ENCODE results near the gene SETD2. TPM values are rescaled to one million over a fixed set of nuclear protein-coding genes. Genes with fewer than 3 reads are reported as not detected.

Gene SETD2
- total RNA-seq, 1 experiment from 2014 or later: 47.7 TPM

DNA sequence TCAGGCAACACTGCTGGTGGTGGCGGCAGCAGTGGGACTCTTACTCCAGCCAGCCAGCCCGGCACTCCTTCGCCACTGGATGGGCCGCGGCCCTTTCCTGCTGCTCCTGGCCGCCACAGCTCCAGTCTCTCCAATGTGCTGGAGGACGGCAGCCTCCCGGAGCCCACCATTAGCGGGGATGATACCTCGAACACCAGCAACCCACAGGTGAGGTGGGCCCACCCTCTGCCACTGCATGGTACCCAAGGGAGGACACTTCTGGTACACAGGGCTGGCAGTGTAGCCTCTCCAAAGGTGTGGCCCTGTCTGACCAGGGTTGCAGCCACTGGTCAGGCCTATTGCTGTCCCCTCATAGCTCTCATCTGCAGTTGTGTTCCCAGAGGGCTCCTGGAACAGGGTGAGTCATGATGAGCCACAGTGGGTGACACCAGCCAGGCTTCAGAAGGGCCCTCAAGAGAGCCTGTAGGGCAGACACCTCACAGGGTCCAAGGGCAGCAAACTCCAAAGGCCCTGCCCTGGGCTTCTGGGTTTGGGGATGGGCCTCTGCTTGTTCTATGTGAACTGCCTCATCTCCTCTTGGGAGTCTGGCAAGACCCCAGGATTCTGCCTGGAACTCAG is 163.6 kb downstream of the SETD2 start:
- Histone ChIP-seq H3K9me2 (ENCODE audit: insufficient read depth) (no peaks in the 10 kb centered on the region), H4K20me1 (ENCODE audit: insufficient read depth) (no peaks in the 10 kb centered on the region), H3K79me2 (ENCODE audit: low read depth) (no peaks in the 10 kb centered on the region), H3K4me1 (replicated peaks; ENCODE audit: insufficient read depth) (no peaks in the 10 kb centered on the region), H3F3A (ENCODE audit: insufficient read depth, low read depth) (no peaks in the 10 kb centered on the region), H3K4me3 (no peak overlapping the region), H2AFZ (no peak overlapping the region), H3K27ac (no peak overlapping the region), H3K4me2 (no peak overlapping the region), H3K9me3 (ENCODE audit: insufficient read depth, low read depth) (no peaks in the 10 kb centered on the region), H3K36me3 (ENCODE audit: low read depth) (no peaks in the 10 kb centered on the region), H3K27me3 (ENCODE audit: insufficient read depth, low read depth) (no peaks in the 10 kb centered on the region)
- no peak for DNase-seq
- TF ChIP-seq, protein P1, sequence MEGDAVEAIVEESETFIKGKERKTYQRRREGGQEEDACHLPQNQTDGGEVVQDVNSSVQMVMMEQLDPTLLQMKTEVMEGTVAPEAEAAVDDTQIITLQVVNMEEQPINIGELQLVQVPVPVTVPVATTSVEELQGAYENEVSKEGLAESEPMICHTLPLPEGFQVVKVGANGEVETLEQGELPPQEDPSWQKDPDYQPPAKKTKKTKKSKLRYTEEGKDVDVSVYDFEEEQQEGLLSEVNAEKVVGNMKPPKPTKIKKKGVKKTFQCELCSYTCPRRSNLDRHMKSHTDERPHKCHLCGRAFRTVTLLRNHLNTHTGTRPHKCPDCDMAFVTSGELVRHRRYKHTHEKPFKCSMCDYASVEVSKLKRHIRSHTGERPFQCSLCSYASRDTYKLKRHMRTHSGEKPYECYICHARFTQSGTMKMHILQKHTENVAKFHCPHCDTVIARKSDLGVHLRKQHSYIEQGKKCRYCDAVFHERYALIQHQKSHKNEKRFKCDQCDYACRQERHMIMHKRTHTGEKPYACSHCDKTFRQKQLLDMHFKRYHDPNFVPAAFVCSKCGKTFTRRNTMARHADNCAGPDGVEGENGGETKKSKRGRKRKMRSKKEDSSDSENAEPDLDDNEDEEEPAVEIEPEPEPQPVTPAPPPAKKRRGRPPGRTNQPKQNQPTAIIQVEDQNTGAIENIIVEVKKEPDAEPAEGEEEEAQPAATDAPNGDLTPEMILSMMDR (conservative IDR thresholded peaks at IDR 0.05): no peak
- no peak for TF ChIP-seq EZH2 (IDR thresholded peaks at IDR 0.05; ENCODE audit: low read depth)
- no TSS peak for BruUV-seq (replicated peaks)
- POLR2A ChIA-PET (ENCODE audit: unreplicated experiment): interaction anchor here (0.7 kb wide), 1 partner anchor 105 kb away, joined by 3 read pairs; no protein-coding TSS in a partner anchor
- intact Hi-C loops (cut with micrococcal nuclease; ENCODE audit: unreplicated experiment): no loop called here
- CTCF ChIA-PET: no interaction called here

DNA sequence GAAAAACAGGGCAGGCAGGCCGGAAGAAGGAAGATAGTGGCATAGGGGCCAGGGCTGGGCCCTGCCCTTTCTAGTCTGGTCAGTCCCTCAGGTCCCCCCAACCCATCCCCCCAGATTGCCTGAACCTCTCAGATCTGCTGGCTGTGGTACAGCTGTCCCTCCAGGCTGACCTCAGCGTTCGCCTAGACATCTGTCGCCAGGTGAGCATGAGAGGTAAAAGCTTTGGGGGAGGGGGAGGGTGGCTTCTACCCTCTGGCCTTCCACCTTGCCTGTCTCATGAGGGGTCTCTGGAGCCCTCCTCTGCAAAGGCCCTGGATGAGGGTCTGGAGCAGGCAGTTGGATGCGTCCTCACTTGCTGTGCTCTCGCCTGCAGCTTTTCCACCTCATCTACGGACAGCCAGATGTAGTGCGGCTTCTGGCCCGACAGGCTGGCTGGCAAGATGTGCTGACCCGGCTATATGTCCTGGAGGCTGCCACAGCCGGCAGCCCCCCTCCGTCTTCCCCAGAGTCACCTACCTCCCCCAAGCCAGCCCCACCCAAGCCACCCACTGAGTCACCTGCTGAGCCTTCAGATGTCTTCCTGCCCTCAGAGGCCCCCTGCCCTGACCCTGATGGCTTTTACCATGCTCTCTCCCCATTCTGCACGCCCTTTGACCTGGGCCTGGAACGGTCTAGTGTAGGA is 164.3 kb downstream of the SETD2 start:
- Histone ChIP-seq H2AFZ (no peak overlapping the region), H3K4me2 (no peak overlapping the region), H3K9me3 (ENCODE audit: insufficient read depth, low read depth) (no peaks in the 10 kb centered on the region), H3K4me1 (replicated peaks; ENCODE audit: insufficient read depth) (no peaks in the 10 kb centered on the region), H3K79me2 (ENCODE audit: low read depth) (no peaks in the 10 kb centered on the region), H3F3A (ENCODE audit: insufficient read depth, low read depth) (no peaks in the 10 kb centered on the region), H3K27ac (no peak overlapping the region), H3K9me2 (ENCODE audit: insufficient read depth) (no peaks in the 10 kb centered on the region), H3K4me3 (no peak overlapping the region), H3K36me3 (ENCODE audit: low read depth) (no peaks in the 10 kb centered on the region), H3K27me3 (ENCODE audit: insufficient read depth, low read depth) (no peaks in the 10 kb centered on the region), H4K20me1 (ENCODE audit: insufficient read depth) (no peaks in the 10 kb centered on the region)
- intact Hi-C loops (cut with micrococcal nuclease; ENCODE audit: unreplicated experiment): loop anchor here (5.0 kb wide), 1 partner anchor 292 kb away; no protein-coding TSS in a partner anchor
- POLR2A ChIA-PET (ENCODE audit: unreplicated experiment): interaction anchor here (0.7 kb wide), 2 partner anchors 63 to 104 kb away, joined by 3 to 4 read pairs; no protein-coding TSS in a partner anchor
- TF ChIP-seq, protein P1 (conservative IDR thresholded peaks at IDR 0.05): no peak
- TF ChIP-seq EZH2 (IDR thresholded peaks at IDR 0.05; ENCODE audit: low read depth): no peak
- DNase-seq: no peak
- CTCF ChIA-PET: interaction anchor here (0.5 to 0.7 kb wide), 2 partner anchors 535 to 1027 kb away, joined by 3 to 7 read pairs; no protein-coding TSS in a partner anchor
- BruUV-seq (replicated peaks): no TSS peak

DNA sequence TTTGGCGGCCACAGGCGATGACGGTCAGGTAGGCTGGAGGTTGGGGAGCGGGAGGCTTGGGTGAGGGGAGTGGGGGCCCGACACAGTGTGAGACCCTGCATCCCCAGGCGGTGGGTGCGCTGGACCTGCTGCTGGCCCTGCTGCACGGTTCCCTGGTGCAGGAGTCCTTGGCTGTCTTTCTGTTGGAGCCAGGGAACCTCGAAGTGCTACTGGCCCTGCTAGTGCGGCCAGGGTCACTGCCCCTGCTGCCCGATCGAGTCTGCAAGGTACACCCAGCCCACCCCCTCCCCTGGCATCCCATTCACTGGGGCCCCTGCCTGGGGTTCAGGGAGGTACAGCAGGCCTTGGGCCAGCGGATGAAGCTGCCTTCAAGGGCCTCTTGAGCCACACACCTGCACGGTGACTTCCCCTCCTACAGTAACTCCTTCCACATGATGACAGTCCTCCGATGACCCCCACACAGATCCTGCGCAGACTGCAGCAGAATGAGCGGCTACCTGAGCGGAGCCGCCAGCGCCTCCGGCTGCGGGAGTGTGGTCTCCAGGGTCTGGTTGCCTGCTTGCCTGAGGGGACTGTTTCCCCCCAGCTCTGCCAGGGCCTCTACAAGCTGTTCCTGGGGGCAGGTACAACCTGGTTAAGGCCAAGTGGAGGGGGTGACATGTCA is 164.9 kb downstream of the SETD2 start:
- Histone ChIP-seq H3K4me2 (no peak overlapping the region), H3F3A (ENCODE audit: insufficient read depth, low read depth) (no peaks in the 10 kb centered on the region), H4K20me1 (ENCODE audit: insufficient read depth) (no peaks in the 10 kb centered on the region), H3K36me3 (ENCODE audit: low read depth) (no peaks in the 10 kb centered on the region), H3K4me1 (replicated peaks; ENCODE audit: insufficient read depth) (no peaks in the 10 kb centered on the region), H3K9me2 (ENCODE audit: insufficient read depth) (no peaks in the 10 kb centered on the region), H3K27me3 (ENCODE audit: insufficient read depth, low read depth) (no peaks in the 10 kb centered on the region), H2AFZ (no peak overlapping the region), H3K27ac (no peak overlapping the region), H3K4me3 (no peak overlapping the region), H3K9me3 (ENCODE audit: insufficient read depth, low read depth) (no peaks in the 10 kb centered on the region), H3K79me2 (ENCODE audit: low read depth) (no peaks in the 10 kb centered on the region)
- TF ChIP-seq EZH2 (IDR thresholded peaks at IDR 0.05; ENCODE audit: low read depth): no peak
- TF ChIP-seq, protein P1 (conservative IDR thresholded peaks at IDR 0.05): no peak; the same call in 1 of the 2 replicates
- no peak for DNase-seq
- CTCF ChIA-PET: interaction anchor here (0.5 to 0.7 kb wide), 2 partner anchors 535 to 1026 kb away, joined by 3 to 7 read pairs; no protein-coding TSS in a partner anchor
- intact Hi-C loops (cut with micrococcal nuclease; ENCODE audit: unreplicated experiment): loop anchor here (1.0 to 5.0 kb wide), 3 partner anchors 76 to 292 kb away; no protein-coding TSS in a partner anchor
- TSS peak; percentile 7 for BruUV-seq (replicated peaks)
- POLR2A ChIA-PET (ENCODE audit: unreplicated experiment): interaction anchor here (0.6 to 0.7 kb wide), 2 partner anchors 62 to 107 kb away, joined by 4 to 6 read pairs; no protein-coding TSS in a partner anchor

All from PC-9 (cell line).